Thyroid gland (tissue), 4 donors: ENCODE data around the gene SALL1. TPM values are rescaled to one million over a fixed set of nuclear protein-coding genes. Genes with fewer than 3 reads are reported as not detected.

Experiments
- DNase-seq, 2 donors: peaks; one replicate each; pipeline ENCODE4 v3.0.0-alpha.2; 2019
- H3K27ac ChIP-seq, 3 donors: fragments of 200-600 bp; sonication (generic); 1 replicate in 2 of 3; 2 replicates in 1 of 3; pipeline ENCODE4 v1.5.1; 2016 to 2019; ENCODE audit warnings: mild to moderate bottlenecking in 1 of 3, moderate library complexity in 1 of 3
- H3K27me3 ChIP-seq: fragments of 200-600 bp; sonication (generic); one replicate; pipeline ENCODE4 v1.5.1; 2019
- H3K36me3 ChIP-seq, 2 donors: fragments of 200-600 bp; sonication (generic); one replicate each; pipeline ENCODE4 v1.5.1; 2016 to 2019
- H3K4me1 ChIP-seq, 2 donors: fragments of 200-600 bp; sonication (generic); one replicate each; pipeline ENCODE4 v1.5.1; 2017 to 2019
- H3K4me3 ChIP-seq, 3 donors: fragments of 200-600 bp; sonication (generic); replicated peaks in 1 of 3; 1 replicate in 2 of 3; 2 replicates in 1 of 3; pipeline ENCODE4 v1.5.1; 2016; ENCODE audit warnings: mild to moderate bottlenecking in 1 of 3
- H3K9me3 ChIP-seq: fragments of 200-600 bp; sonication (generic); one replicate; pipeline ENCODE4 v1.5.1; 2017
- CTCF ChIP-seq, 6 experiments: fragments of 200-600 bp in 3 of 6; fragments of 450-650 bp in 3 of 6; sonication (generic) in 3 of 6; IDR thresholded peaks; one replicate each; pipeline ENCODE4 v1.5.1; 2016 to 2019; ENCODE audit warnings: antibody characterized with exemption in 6 of 6, mild to moderate bottlenecking in 2 of 6, inconsistent platforms in 1 of 6, moderate library complexity in 1 of 6
- POLR2A ChIP-seq, 2 donors: fragments of 450-650 bp; IDR thresholded peaks; one replicate each; pipeline ENCODE4 v1.6.1; 2017; ENCODE audit warnings: antibody characterized with exemption in 2 of 2, mild to moderate bottlenecking in 2 of 2, moderate library complexity in 1 of 2
- WGBS, 2 donors: methylation state at CpG; one replicate each; pipeline ENCODE4 v1.1.5; 2017; 5-methylcytosine and 5-hydroxymethylcytosine counted together
- intact Hi-C: fragments of 100-400 bp; cut with DNase I; formaldehyde crosslinking; loops from one replicate; pipeline ENCODE4 v1.15.1; 2023
- total RNA-seq, 4 donors: library from RNA; depleted of rRNA; stranded (reverse); fragments of >200 nt; gene quantifications; one replicate each; pipeline ENCODE4 v1.2.3, GENCODE V29; 2016

The SALL1 gene
- 10 to 100 TPM; 23.0 to 57.0 (median 44.0) TPM for total RNA-seq

- DNase-seq: no peak
Measured at GRCh38 chr16:51150888-51151320, at the start of gene SALL1. TSS of gene SALL1 (minus strand) at chr16:51151270. CDS start at chr16:51151241, 29 bp downstream.

GRCh38 chr16:51200793-51201192, 49.7 kb upstream of the SALL1 start:
- Histone ChIP-seq H3K9me3 (no peaks in the 10 kb centered on the region), H3K4me3 (no peak overlapping the region), H3K36me3 (no peaks in the 10 kb centered on the region), H3K27ac (no peak overlapping the region), H3K4me1 (no peaks in the 10 kb centered on the region), H3K27me3 (no peaks in the 10 kb centered on the region)
- intact Hi-C loops: no loop called here
- DNase-seq: no peak
- WGBS, 2 donors: 48 to 82% methylated on average over 2 of the region's 2 CpGs
- TF ChIP-seq POLR2A (IDR thresholded peaks at IDR 0.05): no peak
- TF ChIP-seq CTCF (IDR thresholded peaks at IDR 0.05): no peak

More at GRCh38 chr16:51150888-51151320, at the start of gene SALL1:
- no peaks in the 10 kb centered on the region for H3K9me3 ChIP-seq
- intact Hi-C loops: loop anchor here (5.0 kb wide), 1 partner anchor 606 kb away; no protein-coding TSS in a partner anchor
- H3K27ac ChIP-seq: peak within 1 kb of the TSS; percentile 99
- peak within 1 kb of the TSS; percentile 54 to 90 (median 57) for H3K4me3 ChIP-seq
- H3K36me3 ChIP-seq: peaks cover 0 to 18% of the 10 kb centered on the region in 2 donors
- H3K4me1 ChIP-seq: peaks cover 0 to 2% of the 10 kb centered on the region in 2 donors
- H3K27me3 ChIP-seq: no peaks in the 10 kb centered on the region
- no peak for TF ChIP-seq POLR2A (IDR thresholded peaks at IDR 0.05)
- TF ChIP-seq CTCF (IDR thresholded peaks at IDR 0.05): no peak
- WGBS, 2 donors: 1 to 2% methylated on average over 36 to 38 of the region's 38 CpGs

DNA sequence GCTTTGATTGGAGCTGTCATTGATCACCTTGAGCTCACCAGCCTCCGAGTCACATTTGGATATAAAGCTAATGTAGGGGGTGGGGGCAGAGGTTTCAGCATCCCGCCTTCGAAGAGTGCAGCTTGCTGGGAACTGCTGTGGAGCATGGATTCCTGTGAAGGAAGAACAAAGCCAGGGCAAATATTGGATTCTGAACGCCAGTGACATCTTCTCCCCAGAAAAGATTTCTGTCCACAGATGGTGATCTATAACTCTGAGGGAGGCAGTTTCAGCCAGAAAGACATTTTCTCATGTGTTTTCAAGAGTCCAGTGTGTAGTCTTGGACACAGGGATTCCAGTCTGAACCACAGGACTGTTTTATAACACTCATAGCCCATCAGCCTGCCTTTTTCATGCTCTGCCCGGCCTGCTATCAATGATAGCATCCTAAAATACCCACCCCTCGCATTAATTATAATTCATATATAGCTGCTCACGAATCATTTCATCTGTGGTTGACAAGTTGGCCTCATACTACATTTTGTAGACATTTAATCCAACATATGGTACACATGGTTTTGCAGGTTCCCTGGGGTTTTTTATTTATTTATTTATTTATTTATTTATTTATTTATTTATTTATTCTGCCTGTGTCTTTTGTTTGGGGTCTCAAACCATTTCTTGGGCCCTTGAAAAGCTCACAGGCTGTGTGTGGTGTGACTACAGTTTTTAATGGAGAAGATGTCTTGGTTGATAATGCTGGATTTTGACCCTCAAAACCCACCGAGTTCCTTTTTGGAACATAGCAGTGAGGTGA, 47.1 kb upstream of the SALL1 start:
- WGBS, 2 donors: 82 to 92% methylated on average over 8 of the region's 8 CpGs
- no peaks in the 10 kb centered on the region for H3K27me3 ChIP-seq
- H3K36me3 ChIP-seq: no peaks in the 10 kb centered on the region
- no peak overlapping the region for H3K4me3 ChIP-seq
- no peak overlapping the region for H3K27ac ChIP-seq
- no peaks in the 10 kb centered on the region for H3K4me1 ChIP-seq
- no peaks in the 10 kb centered on the region for H3K9me3 ChIP-seq
- TF ChIP-seq POLR2A (IDR thresholded peaks at IDR 0.05) (no peak), CTCF (IDR thresholded peaks at IDR 0.05) (no peak)
- DNase-seq: no peak
- intact Hi-C loops: no loop called here

DNA sequence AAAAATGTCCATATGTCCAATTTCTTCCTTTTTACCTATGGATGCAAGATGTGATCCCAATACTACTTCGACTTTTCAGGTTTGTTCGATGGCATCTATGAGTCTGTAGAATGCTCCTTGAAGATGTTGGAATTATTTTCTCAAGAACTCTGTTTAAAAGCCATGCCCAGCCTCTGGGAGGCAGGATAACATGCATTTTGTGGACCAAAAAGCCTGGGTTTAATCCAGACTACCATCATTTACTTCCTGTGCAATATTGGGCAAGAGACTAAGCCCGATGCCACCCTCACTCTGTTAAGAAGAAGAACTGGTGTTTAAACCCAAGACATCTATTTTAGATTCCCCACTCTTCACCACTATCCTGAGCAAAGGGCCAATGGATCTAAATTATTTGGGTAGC, 42.8 kb upstream of the SALL1 start:
- no peaks in the 10 kb centered on the region for H3K4me1 ChIP-seq
- H3K4me3 ChIP-seq: no peak overlapping the region
- H3K9me3 ChIP-seq: no peaks in the 10 kb centered on the region
- no peaks in the 10 kb centered on the region for H3K27me3 ChIP-seq
- no peak overlapping the region for H3K27ac ChIP-seq
- H3K36me3 ChIP-seq: no peaks in the 10 kb centered on the region
- DNase-seq: no peak
- WGBS, 2 donors: 93 to 95% methylated on average over 3 of the region's 3 CpGs
- intact Hi-C loops: no loop called here
- TF ChIP-seq CTCF (IDR thresholded peaks at IDR 0.05) (no peak), POLR2A (IDR thresholded peaks at IDR 0.05) (no peak)

GRCh38 chr16:51184702-51185433, 33.8 kb upstream of the SALL1 start:
- Histone ChIP-seq H3K4me1 (no peaks in the 10 kb centered on the region), H3K36me3 (no peaks in the 10 kb centered on the region), H3K27ac (no peak overlapping the region), H3K4me3 (no peak overlapping the region), H3K27me3 (no peaks in the 10 kb centered on the region), H3K9me3 (no peaks in the 10 kb centered on the region)
- intact Hi-C loops: no loop called here
- TF ChIP-seq POLR2A (IDR thresholded peaks at IDR 0.05): no peak
- TF ChIP-seq CTCF (IDR thresholded peaks at IDR 0.05): no peak
- DNase-seq: no peak
- WGBS, 2 donors: 54 to 61% methylated on average over 7 to 8 of the region's 8 CpGs
